DOHH2 (cell line): ENCODE results near the gene CHI3L1.

Source experiments
- EZH2phosphoT487 ChIP-seq: fragments of 200-600 bp; sonication (generic); IDR thresholded peaks from 2 replicates; pipeline ENCODE4 v1.6.1; 2017; ENCODE audit warnings: borderline replicate concordance, mild to moderate bottlenecking, antibody characterized with exemption, low read length, moderate library complexity, mixed read lengths
- TF ChIP-seq, protein P1 (sequence below): fragments of 200-600 bp; sonication (generic); IDR thresholded peaks from one replicate; pipeline ENCODE4 v1.5.1; 2014; ENCODE audit warnings: antibody characterized with exemption, mild to moderate bottlenecking, low read depth, low read length; ENCODE audit not compliant: poor library complexity, severe bottlenecking

DNA sequence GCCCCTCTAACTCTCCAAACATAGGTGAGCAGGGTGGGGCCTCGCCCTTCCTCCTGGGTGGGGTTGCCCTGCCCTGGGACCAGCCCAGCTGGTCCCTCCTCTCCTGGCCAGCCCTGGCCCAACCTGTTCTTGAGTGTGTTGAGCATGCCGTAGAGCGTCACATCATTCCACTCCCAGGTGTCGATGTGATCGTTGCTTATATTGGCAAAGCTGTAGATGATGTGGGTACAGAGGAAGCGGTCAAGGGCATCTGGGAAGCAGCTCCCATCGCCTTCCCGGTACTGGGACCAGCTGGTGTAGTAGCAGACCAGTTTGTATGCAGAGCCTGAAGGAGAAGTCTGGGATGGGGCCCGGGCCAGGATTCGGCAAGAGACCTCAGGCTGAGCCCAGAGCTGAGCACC is 1.4 kb downstream of the CHI3L1 start:
- TF ChIP-seq, protein P1, sequence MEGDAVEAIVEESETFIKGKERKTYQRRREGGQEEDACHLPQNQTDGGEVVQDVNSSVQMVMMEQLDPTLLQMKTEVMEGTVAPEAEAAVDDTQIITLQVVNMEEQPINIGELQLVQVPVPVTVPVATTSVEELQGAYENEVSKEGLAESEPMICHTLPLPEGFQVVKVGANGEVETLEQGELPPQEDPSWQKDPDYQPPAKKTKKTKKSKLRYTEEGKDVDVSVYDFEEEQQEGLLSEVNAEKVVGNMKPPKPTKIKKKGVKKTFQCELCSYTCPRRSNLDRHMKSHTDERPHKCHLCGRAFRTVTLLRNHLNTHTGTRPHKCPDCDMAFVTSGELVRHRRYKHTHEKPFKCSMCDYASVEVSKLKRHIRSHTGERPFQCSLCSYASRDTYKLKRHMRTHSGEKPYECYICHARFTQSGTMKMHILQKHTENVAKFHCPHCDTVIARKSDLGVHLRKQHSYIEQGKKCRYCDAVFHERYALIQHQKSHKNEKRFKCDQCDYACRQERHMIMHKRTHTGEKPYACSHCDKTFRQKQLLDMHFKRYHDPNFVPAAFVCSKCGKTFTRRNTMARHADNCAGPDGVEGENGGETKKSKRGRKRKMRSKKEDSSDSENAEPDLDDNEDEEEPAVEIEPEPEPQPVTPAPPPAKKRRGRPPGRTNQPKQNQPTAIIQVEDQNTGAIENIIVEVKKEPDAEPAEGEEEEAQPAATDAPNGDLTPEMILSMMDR: no peak
- TF ChIP-seq EZH2phosphoT487: no peak
